Loucy (cell line): ENCODE measurements around the gene TTYH3.

Source experiments
- EZH2phosphoT487 ChIP-seq: fragments of 200-600 bp; IDR thresholded peaks from 2 replicates; pipeline ENCODE4 v1.6.1; 2018; ENCODE audit warnings: antibody characterized with exemption, mild to moderate bottlenecking, moderate library complexity, borderline replicate concordance
- TF ChIP-seq, protein P1 (sequence below): fragments of 200-600 bp; sonication (generic); conservative IDR thresholded peaks from 2 replicates; pipeline ENCODE4 v1.5.1; 2014; ENCODE audit warnings: mild to moderate bottlenecking, antibody characterized with exemption, low read length

DNA sequence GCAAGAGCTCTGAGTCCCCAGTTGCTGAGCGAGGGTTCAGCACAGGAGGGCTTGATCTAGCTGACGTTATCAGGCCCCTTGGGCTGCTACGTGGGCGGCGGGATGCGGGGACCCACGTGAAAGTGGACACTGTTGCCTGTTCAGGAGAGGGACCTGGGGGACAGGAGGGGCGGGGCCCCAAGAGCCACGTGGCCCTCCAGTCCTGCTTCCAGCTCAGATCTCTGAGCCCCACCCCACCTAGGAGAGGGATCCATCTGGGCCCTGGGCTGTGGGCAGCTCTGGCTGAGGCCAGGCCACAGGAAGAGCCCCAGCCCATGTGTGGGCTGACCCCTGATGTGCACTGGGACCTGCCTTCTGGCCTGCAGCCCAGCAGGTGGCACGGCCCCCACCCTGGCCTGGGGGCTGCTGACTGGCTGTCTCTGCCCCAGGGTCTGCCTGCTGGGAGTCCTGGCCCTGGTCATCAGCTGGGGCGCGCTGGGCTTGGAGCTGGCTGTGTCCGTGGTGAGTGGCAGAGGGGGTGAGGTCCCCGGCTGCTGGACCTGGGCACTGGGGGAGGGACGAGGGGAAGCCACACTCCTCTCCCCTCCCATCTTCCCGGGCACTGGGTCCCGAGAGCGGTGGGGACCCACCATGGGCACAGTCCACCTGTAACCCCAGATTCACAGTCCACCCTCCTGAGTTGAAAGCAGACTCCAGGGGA lies 17.5 kb downstream of the TTYH3 start:
- TF ChIP-seq, protein P1, sequence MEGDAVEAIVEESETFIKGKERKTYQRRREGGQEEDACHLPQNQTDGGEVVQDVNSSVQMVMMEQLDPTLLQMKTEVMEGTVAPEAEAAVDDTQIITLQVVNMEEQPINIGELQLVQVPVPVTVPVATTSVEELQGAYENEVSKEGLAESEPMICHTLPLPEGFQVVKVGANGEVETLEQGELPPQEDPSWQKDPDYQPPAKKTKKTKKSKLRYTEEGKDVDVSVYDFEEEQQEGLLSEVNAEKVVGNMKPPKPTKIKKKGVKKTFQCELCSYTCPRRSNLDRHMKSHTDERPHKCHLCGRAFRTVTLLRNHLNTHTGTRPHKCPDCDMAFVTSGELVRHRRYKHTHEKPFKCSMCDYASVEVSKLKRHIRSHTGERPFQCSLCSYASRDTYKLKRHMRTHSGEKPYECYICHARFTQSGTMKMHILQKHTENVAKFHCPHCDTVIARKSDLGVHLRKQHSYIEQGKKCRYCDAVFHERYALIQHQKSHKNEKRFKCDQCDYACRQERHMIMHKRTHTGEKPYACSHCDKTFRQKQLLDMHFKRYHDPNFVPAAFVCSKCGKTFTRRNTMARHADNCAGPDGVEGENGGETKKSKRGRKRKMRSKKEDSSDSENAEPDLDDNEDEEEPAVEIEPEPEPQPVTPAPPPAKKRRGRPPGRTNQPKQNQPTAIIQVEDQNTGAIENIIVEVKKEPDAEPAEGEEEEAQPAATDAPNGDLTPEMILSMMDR, result no peak
- no peak for TF ChIP-seq EZH2phosphoT487
